Cardiac muscle cell (in vitro differentiated cells and primary cell): Measurements from ENCODE around the gene B4GALNT1. TPM values are rescaled to one million over a fixed set of nuclear protein-coding genes. Genes with fewer than 3 reads are reported as not detected.
A peak's percentile ranks its signal among the peaks of the same experiment; 100 is the strongest.

ENCODE experiments used
- DNase-seq, 2 donors: peaks; one replicate each; pipeline versions ENCODE4 v3.0.0 to v3.0.0-alpha.2; 2010 to 2017; ENCODE audit warnings: low read depth in 1 of 2, low spot score in 1 of 2
- H3K27ac ChIP-seq: fragments of 200-600 bp; sonication (generic); 2 replicates; pipeline ENCODE4 v1.5.1; 2016
- H3K27me3 ChIP-seq: fragments of 200-600 bp; sonication (generic); 2 replicates; pipeline ENCODE4 v1.6.0; 2016; ENCODE audit warnings: control low read depth
- H3K36me3 ChIP-seq: fragments of 200-600 bp; sonication (generic); 2 replicates; pipeline ENCODE4 v1.5.1; 2016; ENCODE audit warnings: control low read depth
- H3K4me1 ChIP-seq: fragments of 200-600 bp; sonication (generic); 2 replicates; pipeline ENCODE4 v1.8.1; 2017; ENCODE audit warnings: low read depth, mild to moderate bottlenecking, mixed run types
- H3K4me3 ChIP-seq: fragments of 200-600 bp; sonication (generic); 2 replicates; pipeline ENCODE4 v1.5.1; 2016; ENCODE audit warnings: mild to moderate bottlenecking
- H3K9me3 ChIP-seq: fragments of 200-600 bp; sonication (generic); 2 replicates; pipeline ENCODE4 v1.5.1; 2017; ENCODE audit warnings: low read depth, mild to moderate bottlenecking, control low read depth
- CTCF ChIP-seq: IDR thresholded peaks from 2 replicates; pipeline ENCODE4 v1.5.1; 2012; ENCODE audit warnings: low read depth, mild to moderate bottlenecking, low read length
- polyA plus RNA-seq: library from polyadenylated mRNA; unstranded; fragments of >200 nt; fragmentation: Nextera tagmentation; extraction: Ambion mirVana; gene quantifications from 2 replicates; pipeline ENCODE4 v1.2.1, GENCODE V29; 2016
- total RNA-seq: library from RNA; depleted of rRNA; stranded (reverse); fragments of >200 nt; gene quantifications from 2 replicates; pipeline ENCODE4 v1.2.3, GENCODE V29; 2016

The B4GALNT1 gene
- total and polyA plus RNA-seq, 2 experiments from 2014 or later: 0.29 TPM; not detected in 1

- H3K27ac ChIP-seq: no peak overlapping the region
- H3K9me3 ChIP-seq: no peaks in the 10 kb centered on the region
- H3K36me3 ChIP-seq: no peaks in the 10 kb centered on the region
- TF ChIP-seq CTCF: no peak
- H3K4me1 ChIP-seq: peaks cover 4% of the 10 kb centered on the region
- no peak for DNase-seq
- peak overlapping the region; percentile 42 for H3K4me3 ChIP-seq
- H3K27me3 ChIP-seq: peaks cover 28% of the 10 kb centered on the region
Measured at GRCh38 chr12:57611827-57612710, 20.9 kb downstream of the B4GALNT1 start.

GRCh38 chr12:57611108-57611826 is 21.7 kb downstream of the B4GALNT1 start, which contains the start of gene ARHGEF25:
ARHGEF25 (plus strand) TSS chr12:57611435; CDS start chr12:57611895, 460 bp downstream.
- Histone ChIP-seq H3K27me3 (peaks cover 20% of the 10 kb centered on the region), H3K27ac (no peak within 1 kb of the TSS), H3K9me3 (no peaks in the 10 kb centered on the region), H3K4me3 (peak within 1 kb of the TSS; percentile 42), H3K4me1 (peaks cover 4% of the 10 kb centered on the region), H3K36me3 (no peaks in the 10 kb centered on the region)
- DNase-seq: peak; percentile 73 to 78
- no peak for TF ChIP-seq CTCF

- H3K36me3 ChIP-seq: no peaks in the 10 kb centered on the region
- peak in 1 of 2 donors; percentile 23 for DNase-seq
- H3K27ac ChIP-seq: no peak overlapping the region
- H3K27me3 ChIP-seq: peaks cover 14% of the 10 kb centered on the region
- peak overlapping the region; percentile 42 for H3K4me3 ChIP-seq
- no peak for TF ChIP-seq CTCF
- H3K9me3 ChIP-seq: no peaks in the 10 kb centered on the region
- peaks cover 4% of the 10 kb centered on the region for H3K4me1 ChIP-seq
Measured at GRCh38 chr12:57610554-57611107, 22.4 kb downstream of the B4GALNT1 start.

- peaks cover 4% of the 10 kb centered on the region for H3K4me1 ChIP-seq
Measured at GRCh38 chr12:57609781-57610553, 23.0 kb downstream of the B4GALNT1 start.

More at GRCh38 chr12:57609781-57610553, 23.0 kb downstream of the B4GALNT1 start:
- Histone ChIP-seq H3K27me3 (peaks cover 11% of the 10 kb centered on the region), H3K36me3 (no peaks in the 10 kb centered on the region), H3K27ac (no peak overlapping the region), H3K4me3 (peak overlapping the region; percentile 42), H3K9me3 (no peaks in the 10 kb centered on the region)
- TF ChIP-seq CTCF: no peak
- no peak for DNase-seq
